SK-N-SH (cell line): ENCODE measurements around the gene CERS1. TPM values are rescaled to one million over a fixed set of nuclear protein-coding genes. Genes with fewer than 3 reads are reported as not detected.

Experiments used
- CTCF ChIA-PET: fragments of 300-600, 350-600 bp; formaldehyde crosslinking; extraction: SDS; loops from one replicate; lab custom pipeline; 2021; lab: Yijun Ruan, JAX
- POLR2A ChIA-PET: fragments of 350-600 bp; sonication (Branson Sonifier 250); formaldehyde crosslinking; extraction: SDS; loops from one replicate; lab custom pipeline; 2020; ENCODE audit warnings: antibody characterized with exemption, inconsistent platforms; lab: Yijun Ruan, JAX
- DNase-seq: peaks from one replicate; pipeline ENCODE4 v3.0.0; 2012
- H2AFZ ChIP-seq: fragments of 200-600 bp; sonication (generic); 2 replicates; pipeline ENCODE4 v1.8.1; 2016; ENCODE audit warnings: antibody characterized with exemption, mild to moderate bottlenecking, low read depth
- H3F3A ChIP-seq: fragments of 200-600 bp; sonication (generic); replicated peaks from 2 replicates; pipeline ENCODE3; 2016; ENCODE audit warnings: antibody characterized with exemption, mild to moderate bottlenecking; ENCODE audit not compliant: insufficient read depth
- H3K27ac ChIP-seq, 2 experiments: fragments of 200-500 bp in 1 of 2; fragments of 200-600 bp in 1 of 2; sonication (Bioruptor generic) in 1 of 2; sonication (generic), shearing (Covaris generic) in 1 of 2; 2 replicates each; pipeline versions ENCODE4 v1.5.1 to v1.6.1; 2014 to 2016; ENCODE audit warnings: low read depth in 2 of 2, inconsistent platforms in 1 of 2, low read length in 1 of 2, mild to moderate bottlenecking in 1 of 2, mixed read lengths in 1 of 2
- H3K27me3 ChIP-seq: fragments of 200-600 bp; sonication (generic), shearing (Covaris generic); 2 replicates; pipeline ENCODE4 v1.6.1; 2016; ENCODE audit warnings: mixed run types; ENCODE audit not compliant: insufficient read depth
- H3K36me3 ChIP-seq, 2 experiments: fragments of 200-500 bp in 1 of 2; fragments of 200-600 bp in 1 of 2; sonication (Bioruptor generic) in 1 of 2; sonication (generic) in 1 of 2; replicated peaks in 1 of 2; 2 replicates each; pipeline versions ENCODE3 to v1.5.1; 2014 to 2016; ENCODE audit warnings: low read length in 1 of 2, mild to moderate bottlenecking in 1 of 2; ENCODE audit not compliant: insufficient read depth in 2 of 2, control insufficient read depth in 1 of 2
- H3K4me1 ChIP-seq, 2 experiments: fragments of 200-500 bp in 1 of 2; fragments of 200-600 bp in 1 of 2; sonication (Bioruptor generic) in 1 of 2; sonication (generic), shearing (Covaris generic) in 1 of 2; 2 replicates each; pipeline versions ENCODE4 v1.5.1 to v1.6.1; 2014 to 2016; ENCODE audit warnings: low read depth in 1 of 2, low read length in 1 of 2, mixed run types in 1 of 2; ENCODE audit not compliant: insufficient read depth in 2 of 2, control insufficient read depth in 1 of 2
- H3K4me2 ChIP-seq: fragments of 200-600 bp; sonication (generic), shearing (Covaris generic); 2 replicates; pipeline ENCODE4 v1.6.1; 2017; ENCODE audit warnings: mixed run types
- H3K4me3 ChIP-seq, 2 experiments: fragments of 200-500 bp in 1 of 2; fragments of 200-600 bp in 1 of 2; sonication (Bioruptor generic) in 1 of 2; sonication (generic), shearing (Covaris generic) in 1 of 2; 2 replicates each; pipeline versions ENCODE4 v1.5.1 to v1.8.1; 2014 to 2016; ENCODE audit warnings: low read depth in 2 of 2, inconsistent platforms in 1 of 2, low read length in 1 of 2, mild to moderate bottlenecking in 1 of 2, mixed read lengths in 1 of 2, moderate library complexity in 1 of 2
- H3K79me2 ChIP-seq: fragments of 200-600 bp; sonication (generic); 2 replicates; pipeline ENCODE4 v1.8.1; 2017; ENCODE audit warnings: mild to moderate bottlenecking; ENCODE audit not compliant: insufficient read depth
- H3K9ac ChIP-seq: fragments of 200-600 bp; sonication (generic); 2 replicates; pipeline ENCODE4 v1.6.1; 2017; ENCODE audit warnings: mixed run types
- H3K9me2 ChIP-seq: fragments of 200-600 bp; sonication (generic); 2 replicates; pipeline ENCODE4 v1.6.1; 2017; ENCODE audit warnings: mixed run types
- H3K9me3 ChIP-seq: fragments of 200-600 bp; sonication (generic); 2 replicates; pipeline ENCODE4 v1.6.1; 2017; ENCODE audit warnings: mixed run types, mild to moderate bottlenecking, moderate library complexity
- H4K20me1 ChIP-seq: fragments of 200-600 bp; sonication (generic); 2 replicates; pipeline ENCODE4 v1.6.1; 2017; ENCODE audit warnings: mild to moderate bottlenecking, mixed run types; ENCODE audit not compliant: insufficient read depth
- CHD2 ChIP-seq: fragments of 150-350 bp; IDR thresholded peaks from 2 replicates; pipeline ENCODE4 v1.6.1; 2018; ENCODE audit warnings: low read length; ENCODE audit not compliant: partially characterized antibody
- EP300 ChIP-seq, 2 experiments: IDR thresholded peaks; 2 replicates each; pipeline versions ENCODE4 v1.4.0 to v1.6.1; 2012; ENCODE audit warnings: borderline replicate concordance in 1 of 2, low read depth in 1 of 2, low read length in 1 of 2
- FOSL2 ChIP-seq: IDR thresholded peaks from 2 replicates; pipeline ENCODE4 v1.4.0; 2012; ENCODE audit warnings: low read depth, mild to moderate bottlenecking, moderate library complexity, borderline replicate concordance
- FOXJ3 ChIP-seq: sonication (generic); formaldehyde crosslinking; IDR thresholded peaks from 2 replicates; pipeline ENCODE4 v1.5.1; 2020; ENCODE audit warnings: mild to moderate bottlenecking, missing genetic modification reagents
- FOXM1 ChIP-seq: IDR thresholded peaks from 2 replicates; pipeline ENCODE4 v1.4.0; 2012; ENCODE audit warnings: low read depth, mild to moderate bottlenecking
- IRF3 ChIP-seq: fragments of 150-350 bp; IDR thresholded peaks from 2 replicates; pipeline ENCODE4 v1.6.1; 2016; ENCODE audit warnings: mild to moderate bottlenecking, low read depth, low read length
- JUND ChIP-seq: IDR thresholded peaks from 2 replicates; pipeline ENCODE4 v1.4.0; 2012
- MAX ChIP-seq: IDR thresholded peaks from 2 replicates; pipeline ENCODE4 v1.4.0; 2012; ENCODE audit warnings: low read depth
- MEF2A ChIP-seq: IDR thresholded peaks from 2 replicates; pipeline ENCODE4 v1.4.0; 2012; ENCODE audit warnings: low read depth, borderline replicate concordance
- MXI1 ChIP-seq: IDR thresholded peaks from 2 replicates; pipeline ENCODE4 v1.6.1; 2012; ENCODE audit warnings: mild to moderate bottlenecking, low read depth, low read length, improper control_type of control experiment
- NRF1 ChIP-seq: IDR thresholded peaks from 2 replicates; pipeline ENCODE4 v1.6.1; 2012; ENCODE audit warnings: low read depth, mild to moderate bottlenecking, low read length
- PBX3 ChIP-seq: IDR thresholded peaks from 2 replicates; pipeline ENCODE4; 2012
- POLR2AphosphoS5 ChIP-seq: IDR thresholded peaks from 2 replicates; pipeline ENCODE4 v1.6.1; 2012; ENCODE audit warnings: low read depth, low read length
- RAD21 ChIP-seq: IDR thresholded peaks from 2 replicates; pipeline ENCODE4 v1.6.1; 2012; ENCODE audit warnings: mild to moderate bottlenecking, low read length
- RCOR1 ChIP-seq: fragments of 150-350 bp; IDR thresholded peaks from 2 replicates; pipeline ENCODE4 v1.6.1; 2017; ENCODE audit warnings: antibody characterized with exemption, low read length
- REST ChIP-seq: IDR thresholded peaks from 2 replicates; pipeline ENCODE4 v1.6.1; 2012; ENCODE audit warnings: mild to moderate bottlenecking, low read depth, low read length, moderate library complexity
- RXRA ChIP-seq: IDR thresholded peaks from 2 replicates; pipeline ENCODE4 v1.4.0; 2012; ENCODE audit warnings: low read depth, mild to moderate bottlenecking, borderline replicate concordance
- SIN3A ChIP-seq: IDR thresholded peaks from 2 replicates; pipeline ENCODE4 v1.6.1; 2012; ENCODE audit warnings: low read depth, mild to moderate bottlenecking, low read length, moderate library complexity, borderline replicate concordance
- SMC3 ChIP-seq: IDR thresholded peaks from 2 replicates; pipeline ENCODE4 v1.6.1; 2012; ENCODE audit warnings: low read depth, low read length, improper control_type of control experiment
- TCF12 ChIP-seq: IDR thresholded peaks from 2 replicates; pipeline ENCODE4 v1.4.0; 2012
- TEAD4 ChIP-seq: IDR thresholded peaks from 2 replicates; pipeline ENCODE4 v1.4.0; 2012; ENCODE audit warnings: mild to moderate bottlenecking, borderline replicate concordance; ENCODE audit not compliant: insufficient read depth
- USF1 ChIP-seq: IDR thresholded peaks from 2 replicates; pipeline ENCODE4 v1.4.0; 2012; ENCODE audit warnings: low read depth, borderline replicate concordance
- YY1 ChIP-seq: IDR thresholded peaks from 2 replicates; pipeline ENCODE4 v1.4.0; 2012; ENCODE audit warnings: low read depth, mild to moderate bottlenecking
- ZBTB33 ChIP-seq: IDR thresholded peaks from 2 replicates; pipeline ENCODE4 v1.4.0; 2012; ENCODE audit warnings: low read depth, borderline replicate concordance
- WGBS: methylation state at CpG from one replicate; pipeline ENCODE4 v1.1.6; 2017; ENCODE audit warnings: low lambda C conversion rate; 5-methylcytosine and 5-hydroxymethylcytosine counted together
- polyA plus RNA-seq, 3 experiments: library from polyadenylated mRNA; depleted of rRNA; stranded (reverse); fragments of >200 nt; gene quantifications; 2 replicates each; pipeline ENCODE4 v1.2.3, GENCODE V29; 2012

Gene CERS1
- polyA plus RNA-seq, 1 of the 3 experiments (the other 2 are of a cell fraction): 7.3 TPM

DNA sequence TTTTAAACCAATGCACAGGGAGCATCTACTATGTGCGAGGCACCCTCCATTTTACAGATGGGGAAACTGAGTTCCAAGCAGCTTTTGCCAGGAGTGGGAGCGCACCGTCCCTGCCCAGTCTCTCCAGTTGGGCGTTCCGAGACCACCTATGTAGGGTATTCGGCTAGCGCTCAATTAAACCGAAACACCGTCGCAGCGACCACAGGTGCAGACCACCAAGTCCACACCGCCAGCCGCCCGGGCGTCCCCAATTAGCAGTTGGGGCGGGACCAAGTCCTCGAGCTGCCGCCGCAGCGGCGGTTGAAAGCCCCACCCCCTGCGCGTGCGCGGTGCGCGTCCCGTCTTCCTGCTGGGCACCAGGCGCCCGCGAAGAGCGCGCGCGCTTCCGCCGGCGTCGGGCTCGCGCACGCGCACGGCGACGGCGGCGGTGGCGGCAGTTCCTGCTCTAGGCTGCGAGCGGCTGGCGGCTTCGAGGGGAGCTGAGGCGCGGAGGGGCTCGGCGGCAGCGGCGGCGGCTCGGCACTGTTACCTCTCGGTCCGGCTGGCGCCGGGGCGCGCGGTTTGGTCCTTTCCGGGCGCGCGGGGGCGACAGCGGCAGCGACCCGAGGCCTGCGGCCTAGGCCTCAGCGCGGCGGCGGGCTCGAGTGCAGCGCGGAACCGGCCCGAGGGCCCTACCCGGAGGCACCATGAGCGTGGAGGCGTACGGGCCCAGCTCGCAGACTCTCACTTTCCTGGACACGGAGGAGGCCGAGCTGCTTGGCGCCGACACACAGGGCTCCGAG lies 64.2 kb downstream of the CERS1 start, which contains the start of gene UPF1:
UPF1 (plus strand) TSS at position 436 of the 782 bp plus-strand sequence; CDS start at position 687, 251 bp downstream.
- POLR2A ChIA-PET: interaction anchor here (0.5 to 2.0 kb wide), 6 partner anchors 9 to 352 kb away, joined by 3 to 9 read pairs (median 4); no protein-coding TSS in a partner anchor
- peaks cover 5 to 9% of the 10 kb centered on the region in 2 experiments for H3K36me3 ChIP-seq
- TF ChIP-seq FOSL2 (no peak), PBX3 (no peak), EP300 (IDR thresholded peaks at IDR 0.05; ENCODE audit: borderline replicate concordance in 1 of 2, low read depth in 1 of 2, low read length in 1 of 2) (no peak), JUND (no peak), SMC3 (no peak), MAX (no peak), FOXJ3 (CRISPR knock-in tag) (no peak), RAD21 (0 out of 2 replicates have a peak, but pooled peaks have one; percentile 5), ZBTB33 (no peak), SIN3A (no peak), REST (peak; percentile 14; the same call in 1 of the 2 replicates), RCOR1 (no peak), YY1 (no peak), TCF12 (no peak), FOXM1 (no peak), MEF2A (no peak), USF1 (no peak), POLR2AphosphoS5 (peak; percentile 84), CHD2 (no peak), MXI1 (peak; percentile 72; the same call in 1 of the 2 replicates), RXRA (no peak), TEAD4 (no peak), IRF3 (no peak), NRF1 (peak; percentile 95)

More for the DNA sequence above, 64.2 kb downstream of the CERS1 start, which contains the start of gene UPF1:
- H3F3A ChIP-seq: no peaks in the 10 kb centered on the region
- WGBS: 0% methylated on average over 37 of the region's 96 CpGs
- H3K9me2 ChIP-seq: no peaks in the 10 kb centered on the region
- H3K9ac ChIP-seq: peak within 1 kb of the TSS; percentile 93
- peak within 1 kb of the TSS; percentile 100 for H3K4me2 ChIP-seq
- peaks cover 44% of the 10 kb centered on the region for H4K20me1 ChIP-seq
- no peaks in the 10 kb centered on the region for H3K27me3 ChIP-seq
- H3K27ac ChIP-seq: peak within 1 kb of the TSS; percentile 54 to 80; a peak in 3 of 4 replicates
- peaks cover 6% of the 10 kb centered on the region; the same call in 1 of the 2 replicates for H3K9me3 ChIP-seq
- peaks cover 48% of the 10 kb centered on the region for H3K79me2 ChIP-seq
- DNase-seq: peak; percentile 97
- H2AFZ ChIP-seq: peak within 1 kb of the TSS; percentile 92
- peak within 1 kb of the TSS; percentile 83 to 89 for H3K4me3 ChIP-seq
- peaks cover 7 to 18% of the 10 kb centered on the region in 2 experiments; a peak in 3 of 4 replicates for H3K4me1 ChIP-seq
- CTCF ChIA-PET: interaction anchor here (0.7 to 8.6 kb wide), 13 partner anchors 8 to 237 kb away, joined by 3 to 124 read pairs (median 4); no protein-coding TSS in a partner anchor
